ENCODE measurements around the gene SERPINB10. TPM values are rescaled to one million over a fixed set of nuclear protein-coding genes. Genes with fewer than 3 reads are reported as not detected.

SERPINB10 gene
- total and polyA plus RNA-seq, 2 experiments from 2014 or later = not detected

GRCh38 chr18:63981719-63982118, 74.0 kb downstream of the SERPINB10 start:
- no peak for TF ChIP-seq EZH2 (IDR thresholded peaks at IDR 0.05; ENCODE audit: insufficient read depth, poor library complexity, severe bottlenecking)
- 90 to 97% methylated on average over 2 of the region's 2 CpGs for WGBS, 2 experiments (ENCODE audit: low coverage in 1 of 2, low lambda C conversion rate in 2 of 2, missing lambda C conversion rate in 2 of 2)
- no peak overlapping the region for H3K4me2 ChIP-seq (ENCODE audit: unreplicated experiment)
- no peaks in the 10 kb centered on the region for H3K27me3 ChIP-seq (replicated peaks; ENCODE audit: insufficient read depth)
- peaks cover 13% of the 10 kb centered on the region for H3K4me1 ChIP-seq (ENCODE audit: insufficient read depth)
- no peak overlapping the region for H3K4me3 ChIP-seq
- in situ Hi-C loops (cut with MboI) = no loop called here
- peaks cover 42% of the 10 kb centered on the region for H3K36me3 ChIP-seq (ENCODE audit: low read depth)
- no peaks in the 10 kb centered on the region for H4K20me1 ChIP-seq (ENCODE audit: insufficient read depth)
- H3K9me2 ChIP-seq (ENCODE audit: insufficient read depth) = no peaks in the 10 kb centered on the region
- H3K9me3 ChIP-seq (ENCODE audit: low read depth) = no peaks in the 10 kb centered on the region
- no peak overlapping the region for H3K9ac ChIP-seq
- no peak for DNase-seq
- no peak overlapping the region for H2AFZ ChIP-seq
- H3K27ac ChIP-seq = no peak overlapping the region
- H3F3A ChIP-seq (ENCODE audit: insufficient read depth) = peaks cover 13% of the 10 kb centered on the region
- H3K79me2 ChIP-seq (ENCODE audit: insufficient read depth) = peaks cover 45% of the 10 kb centered on the region

DNA sequence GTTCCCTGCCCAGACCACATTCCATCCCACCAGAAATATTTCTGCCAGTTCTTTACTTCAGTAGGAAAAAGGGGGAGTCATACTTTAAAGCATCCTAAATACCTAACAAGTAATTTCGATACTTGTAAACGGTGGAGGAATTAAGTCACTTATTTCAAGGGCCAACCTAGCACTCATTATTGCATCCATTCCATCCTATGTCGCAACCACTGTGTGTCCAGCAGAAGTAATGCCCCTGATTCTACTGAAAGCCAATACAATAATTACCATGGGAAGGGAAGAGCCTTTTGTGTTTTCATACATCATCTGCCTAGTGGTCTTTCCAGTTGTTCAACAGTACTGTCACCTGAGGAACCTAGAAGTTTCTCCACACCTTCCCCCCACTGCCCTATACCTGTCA, 74.6 kb downstream of the SERPINB10 start:
- Histone ChIP-seq H3K9me2 (ENCODE audit: insufficient read depth) (no peaks in the 10 kb centered on the region), H3K9ac (no peak overlapping the region), H3K79me2 (ENCODE audit: insufficient read depth) (peaks cover 38% of the 10 kb centered on the region), H3K27ac (no peak overlapping the region), H3K4me3 (no peak overlapping the region), H3F3A (ENCODE audit: insufficient read depth) (peaks cover 13% of the 10 kb centered on the region), H2AFZ (no peak overlapping the region), H3K36me3 (ENCODE audit: low read depth) (peaks cover 46% of the 10 kb centered on the region), H4K20me1 (ENCODE audit: insufficient read depth) (no peaks in the 10 kb centered on the region), H3K9me3 (ENCODE audit: low read depth) (no peaks in the 10 kb centered on the region), H3K27me3 (replicated peaks; ENCODE audit: insufficient read depth) (no peaks in the 10 kb centered on the region), H3K4me1 (ENCODE audit: insufficient read depth) (peaks cover 13% of the 10 kb centered on the region), H3K4me2 (ENCODE audit: unreplicated experiment) (no peak overlapping the region)
- TF ChIP-seq EZH2 (IDR thresholded peaks at IDR 0.05; ENCODE audit: insufficient read depth, poor library complexity, severe bottlenecking) (no peak), EZH2phosphoT487 (IDR thresholded peaks at IDR 0.05; ENCODE audit: insufficient read depth, low read depth) (no peak)
- DNase-seq = no peak
- WGBS, 2 experiments (ENCODE audit: low coverage in 1 of 2, low lambda C conversion rate in 2 of 2, missing lambda C conversion rate in 2 of 2) = 98 to 100% methylated on average over 3 of the region's 3 CpGs
- in situ Hi-C loops (cut with MboI) = no loop called here

Other genes with a start within 250 kb of the SERPINB10 start
- gene SERPINB3, start 246.1 kb upstream of the SERPINB10 start, total RNA-seq (2014; rRNA removed; shearing (Covaris generic)) = not detected in 2 replicates
- 0.24 TPM in 1 of 2 replicates, not detected in the other for gene SERPINB3, start 246.1 kb upstream of the SERPINB10 start, polyA plus RNA-seq (2016; fragmentation: Nextera tagmentation; extraction: Ambion mirVana)
- gene SERPINB11, start 205.0 kb upstream of the SERPINB10 start, total RNA-seq (2014; rRNA removed; shearing (Covaris generic)) = not detected in 2 replicates
- gene SERPINB11, start 205.0 kb upstream of the SERPINB10 start, polyA plus RNA-seq (2016; fragmentation: Nextera tagmentation; extraction: Ambion mirVana) = not detected in 2 replicates
- 12.2 and 18.6 TPM in 2 replicates for gene SERPINB7, start 132.5 kb upstream of the SERPINB10 start, total RNA-seq (2014; rRNA removed; shearing (Covaris generic))
- gene SERPINB7, start 132.5 kb upstream of the SERPINB10 start, polyA plus RNA-seq (2016; fragmentation: Nextera tagmentation; extraction: Ambion mirVana) = 12.5 and 13.8 TPM in 2 replicates
- gene SERPINB2, start 20.3 kb upstream of the SERPINB10 start, total RNA-seq (2014; rRNA removed; shearing (Covaris generic)) = 6.1 and 13.0 TPM in 2 replicates
- 10.6 and 10.7 TPM in 2 replicates for gene SERPINB2, start 20.3 kb upstream of the SERPINB10 start, polyA plus RNA-seq (2016; fragmentation: Nextera tagmentation; extraction: Ambion mirVana)
- not detected in 2 replicates for gene HMSD, start 41.3 kb downstream of the SERPINB10 start, total RNA-seq (2014; rRNA removed; shearing (Covaris generic))
- 0.83 TPM in 1 of 2 replicates, not detected in the other for gene HMSD, start 41.3 kb downstream of the SERPINB10 start, polyA plus RNA-seq (2016; fragmentation: Nextera tagmentation; extraction: Ambion mirVana)
- gene SERPINB8, start 62.1 kb downstream of the SERPINB10 start, total RNA-seq (2014; rRNA removed; shearing (Covaris generic)) = 21.2 and 25.3 TPM in 2 replicates
- 57.3 and 61.7 TPM in 2 replicates for gene SERPINB8, start 62.1 kb downstream of the SERPINB10 start, polyA plus RNA-seq (2016; fragmentation: Nextera tagmentation; extraction: Ambion mirVana)
- not detected in 2 replicates for gene LINC00305, start 241.1 kb downstream of the SERPINB10 start, total RNA-seq (2014; rRNA removed; shearing (Covaris generic))
- gene LINC00305, start 241.1 kb downstream of the SERPINB10 start, polyA plus RNA-seq (2016; fragmentation: Nextera tagmentation; extraction: Ambion mirVana) = not detected in 2 replicates

Data from GM23248 (cell line).